NCI-H345 (cell line): ENCODE results near the gene CTNS.

ENCODE experiments used
- DNase-seq: peaks from one replicate; lab custom pipeline; 2025; lab: John Stamatoyannopoulos, UW

The CTNS gene

DNA sequence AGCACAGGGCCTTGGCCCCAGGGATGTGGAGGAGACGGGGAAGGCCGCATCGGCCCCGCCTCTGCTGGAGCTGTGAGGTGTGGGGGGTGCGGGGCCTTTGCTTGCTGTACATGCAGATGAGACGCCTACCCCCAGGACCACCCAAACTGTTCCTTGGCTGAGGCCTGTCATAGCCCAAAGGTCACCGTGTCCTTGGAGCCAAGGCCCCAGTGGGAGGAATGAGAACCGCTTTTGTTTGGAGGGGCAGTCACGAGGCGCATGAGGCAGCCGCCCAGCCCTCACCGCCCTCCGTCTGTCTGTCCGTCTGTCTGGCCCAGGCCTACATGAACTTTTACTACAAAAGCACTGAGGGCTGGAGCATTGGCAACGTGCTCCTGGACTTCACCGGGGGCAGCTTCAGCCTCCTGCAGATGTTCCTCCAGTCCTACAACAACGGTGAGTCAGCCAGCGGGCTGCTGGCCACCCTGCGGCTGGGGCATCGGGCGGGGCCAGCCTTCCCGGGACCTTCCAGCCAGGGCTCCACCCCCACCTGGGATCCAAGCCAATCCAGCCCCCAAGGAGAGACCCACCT is 23.1 kb downstream of the CTNS start:
- DNase-seq: no peak

DNA sequence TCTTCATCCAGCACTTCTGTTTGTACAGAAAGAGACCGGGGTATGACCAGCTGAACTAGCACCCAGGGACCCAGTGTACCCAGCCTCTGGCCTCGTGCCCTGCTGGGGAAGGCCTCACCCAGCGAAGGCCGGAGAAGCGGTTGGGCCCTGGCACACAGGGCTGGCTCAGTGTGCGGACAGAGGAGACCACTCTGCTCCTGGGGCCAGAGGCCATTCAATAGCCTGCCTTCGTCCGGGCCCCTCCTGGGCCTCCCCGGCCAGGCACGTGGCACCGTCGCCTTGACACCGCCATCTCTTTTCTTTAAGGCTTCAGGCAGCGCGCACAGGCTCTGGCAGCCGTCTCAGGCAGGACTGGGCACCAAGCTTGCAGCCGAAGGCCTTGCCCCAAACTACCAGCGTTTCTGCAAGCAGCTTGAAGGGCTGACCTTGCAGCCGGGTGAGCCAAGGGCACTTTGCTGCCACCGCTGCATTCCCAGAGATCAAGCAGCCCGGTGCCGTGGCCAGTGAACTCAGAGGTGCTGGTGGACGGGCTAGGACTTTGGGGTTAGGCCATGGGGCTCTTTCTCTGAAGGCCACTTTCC is 23.8 kb downstream of the CTNS start:
- no peak for DNase-seq

DNA sequence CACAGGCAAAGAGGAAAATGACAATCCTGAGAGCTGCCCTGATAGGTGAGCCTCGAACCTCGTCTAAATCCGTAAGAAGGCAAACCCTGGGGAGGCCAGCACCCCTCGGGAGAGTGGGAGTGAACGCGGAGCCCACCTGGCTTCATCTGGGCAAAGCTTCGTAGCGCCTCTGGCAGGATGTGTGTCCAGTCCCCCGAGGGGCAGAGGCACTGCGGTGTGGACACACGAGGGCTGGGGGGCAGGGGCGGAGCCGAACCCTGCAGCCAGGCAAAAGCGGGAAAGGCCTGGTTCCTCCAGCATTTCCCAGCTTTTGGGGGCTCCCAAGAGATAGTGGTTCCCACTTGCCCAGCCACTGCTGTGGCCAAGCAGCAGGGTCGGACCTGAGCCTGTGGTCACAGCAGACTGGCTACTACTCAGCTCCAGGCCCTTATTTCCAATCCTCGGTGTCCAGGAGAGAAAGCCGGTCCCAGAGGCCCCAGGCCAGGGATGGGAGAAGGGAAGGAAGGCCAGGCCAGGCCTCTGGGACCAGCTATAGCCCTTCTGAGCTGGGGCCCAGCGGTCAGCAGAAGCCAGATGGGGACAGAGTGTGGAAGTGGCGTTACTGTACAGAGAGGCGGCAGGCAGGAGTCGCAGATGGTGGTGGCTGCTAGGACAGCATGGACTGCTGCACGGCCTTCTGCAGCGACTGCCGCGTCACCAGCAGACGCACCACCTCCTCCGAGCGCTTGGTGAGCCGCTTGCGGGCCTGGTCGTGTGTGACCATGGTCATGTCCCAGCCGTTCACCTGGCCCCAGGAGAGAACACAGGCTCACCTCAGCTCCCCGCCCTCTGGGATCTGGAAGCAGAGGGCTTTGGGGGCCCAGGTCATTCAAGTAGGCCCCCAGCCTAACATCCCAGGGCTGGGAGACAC is 26.8 kb downstream of the CTNS start:
- no peak for DNase-seq

DNA sequence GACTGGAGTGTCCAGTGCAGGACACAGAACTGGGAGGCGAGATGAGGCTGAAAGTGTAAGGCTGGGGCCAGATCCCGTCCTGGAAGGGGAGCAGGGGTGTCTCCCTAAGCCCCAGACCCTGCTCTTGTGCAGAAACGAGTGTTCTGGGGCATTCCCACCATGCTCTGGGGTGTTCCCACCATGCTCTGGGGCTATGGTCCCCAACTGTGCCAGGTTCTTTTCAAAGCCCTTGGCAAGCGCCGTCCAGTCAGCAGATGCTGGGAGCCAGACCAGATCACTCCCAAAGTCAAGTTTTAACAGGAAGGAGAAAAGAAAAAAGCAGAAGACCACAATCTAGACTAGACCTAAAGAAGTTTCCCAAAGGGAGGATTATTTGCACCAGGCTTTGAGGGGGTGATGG is 29.3 kb downstream of the CTNS start:
- DNase-seq: no peak

DNA sequence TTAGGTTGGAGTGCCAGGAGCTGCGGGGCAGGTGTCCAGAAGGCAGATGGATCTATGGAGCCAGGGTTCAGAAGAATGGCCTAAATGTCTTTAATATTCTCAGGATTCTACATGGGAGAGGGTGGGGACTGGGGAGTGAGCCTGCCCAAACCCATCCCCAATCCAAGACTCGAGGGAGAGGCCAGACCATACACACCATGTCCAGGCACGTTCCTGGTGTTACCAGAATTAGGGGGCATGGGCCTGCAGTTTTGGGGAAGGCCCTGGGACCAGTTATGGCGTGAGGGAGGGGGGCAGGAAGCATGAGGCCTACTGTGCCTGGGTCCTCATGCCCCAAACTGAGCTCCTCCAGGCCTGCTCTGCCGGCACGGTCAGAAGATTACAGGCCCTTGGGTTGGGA is 30.0 kb downstream of the CTNS start:
- no peak for DNase-seq

DNA sequence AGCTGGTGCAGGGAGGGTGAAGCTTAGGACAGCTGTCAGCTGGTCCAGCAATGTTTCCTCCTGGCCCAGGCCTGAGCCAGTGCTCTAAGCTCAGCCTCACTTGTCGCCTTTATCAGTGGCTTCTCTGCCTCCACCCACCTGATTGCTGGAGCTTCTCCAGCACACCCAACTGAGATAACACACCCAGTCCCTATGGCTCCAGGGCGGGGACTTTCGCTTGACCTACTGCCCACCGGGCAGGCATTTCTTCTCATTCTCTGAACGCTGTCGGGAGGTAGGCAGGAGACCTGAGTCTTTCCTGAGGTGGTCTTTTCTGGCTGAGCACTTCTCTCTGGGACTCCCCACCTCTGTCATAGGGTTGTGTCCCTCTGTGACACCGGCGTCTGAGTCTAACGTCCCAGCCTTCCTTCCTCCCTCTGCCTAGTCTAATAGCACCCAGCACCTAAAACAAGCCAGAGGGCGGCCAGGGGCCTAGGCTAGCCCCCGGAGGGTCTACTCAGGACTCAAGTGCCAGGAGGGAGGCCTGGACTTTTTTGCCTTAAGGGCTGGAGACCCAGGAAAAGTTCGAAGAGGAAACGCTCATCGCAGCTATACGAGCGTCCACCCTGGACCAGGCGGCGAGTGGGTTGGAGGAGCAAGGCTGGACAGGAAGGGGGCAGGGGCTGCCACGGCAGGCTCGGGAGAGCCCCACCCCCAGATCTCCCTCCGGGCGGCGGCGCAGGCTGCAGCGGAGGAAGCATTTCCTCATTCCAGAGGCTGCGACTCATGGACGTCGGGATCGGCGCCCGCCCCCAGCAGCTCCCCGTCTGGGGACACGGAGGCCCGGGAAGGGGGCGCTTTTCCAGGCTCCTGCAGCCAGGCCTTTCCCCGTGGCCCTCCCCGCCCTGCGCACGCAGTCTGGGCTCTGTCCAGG is 31.1 kb downstream of the CTNS start:
- peak; percentile 22 for DNase-seq

DNA sequence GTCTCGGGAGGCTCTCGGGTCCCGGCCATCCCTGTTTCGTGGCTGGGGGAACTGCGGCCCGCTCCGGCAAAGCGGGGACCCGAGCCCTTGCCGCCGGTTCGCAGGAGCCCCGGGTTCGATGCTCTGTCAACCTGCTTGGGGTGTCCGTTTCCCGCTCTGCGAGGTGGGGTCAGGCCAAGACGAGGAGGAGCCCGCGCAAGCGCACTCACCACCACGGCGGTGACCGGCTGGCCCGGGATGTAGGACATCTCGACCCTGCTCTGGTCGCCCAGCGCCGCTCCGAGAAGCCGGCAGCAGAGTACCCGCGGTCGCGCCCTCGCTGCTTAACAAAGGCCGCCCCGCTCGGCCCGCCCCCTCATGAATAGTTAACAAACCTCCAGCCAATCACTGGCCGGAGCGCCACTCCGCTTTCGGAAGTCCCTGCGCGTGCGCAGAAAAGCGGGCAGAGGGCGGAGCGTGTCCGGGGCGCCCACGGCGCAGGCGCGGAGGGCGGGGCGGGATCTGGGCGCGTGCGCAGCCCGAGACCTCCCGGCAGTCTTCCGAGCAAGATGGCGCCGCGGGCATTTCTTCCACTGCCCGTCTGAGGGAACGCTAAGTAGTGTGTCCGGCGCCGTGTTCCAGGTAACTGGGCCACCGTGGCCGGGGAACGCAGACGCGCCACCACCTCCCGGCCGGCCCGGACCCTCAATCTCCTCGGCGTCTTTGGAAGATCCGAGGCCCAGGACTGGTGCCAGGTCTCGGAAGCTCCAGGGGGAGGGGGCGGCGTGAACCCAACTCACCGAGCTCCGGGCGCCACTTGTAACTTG is 31.9 kb downstream of the CTNS start, which contains the start of the genes EMC6 and TAX1BP3:
EMC6 (plus strand) TSS at position 534 of the 806 bp plus-strand sequence. CDS start 335 bp downstream, outside the sequence.
TAX1BP3 (minus strand) TSS at position 300 of the 806 bp plus-strand sequence; CDS start at position 248, 52 bp downstream.
- peak; percentile 94 for DNase-seq

DNA sequence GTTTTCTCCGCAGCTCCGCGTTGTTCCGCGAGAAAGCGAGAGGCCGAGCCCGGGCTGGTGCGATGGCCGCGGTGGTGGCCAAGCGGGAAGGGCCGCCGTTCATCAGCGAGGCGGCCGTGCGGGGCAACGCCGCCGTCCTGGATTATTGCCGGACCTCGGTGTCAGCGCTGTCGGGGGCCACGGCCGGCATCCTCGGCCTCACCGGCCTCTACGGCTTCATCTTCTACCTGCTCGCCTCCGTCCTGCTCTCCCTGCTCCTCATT is 32.5 kb downstream of the CTNS start:
- no peak for DNase-seq

DNA sequence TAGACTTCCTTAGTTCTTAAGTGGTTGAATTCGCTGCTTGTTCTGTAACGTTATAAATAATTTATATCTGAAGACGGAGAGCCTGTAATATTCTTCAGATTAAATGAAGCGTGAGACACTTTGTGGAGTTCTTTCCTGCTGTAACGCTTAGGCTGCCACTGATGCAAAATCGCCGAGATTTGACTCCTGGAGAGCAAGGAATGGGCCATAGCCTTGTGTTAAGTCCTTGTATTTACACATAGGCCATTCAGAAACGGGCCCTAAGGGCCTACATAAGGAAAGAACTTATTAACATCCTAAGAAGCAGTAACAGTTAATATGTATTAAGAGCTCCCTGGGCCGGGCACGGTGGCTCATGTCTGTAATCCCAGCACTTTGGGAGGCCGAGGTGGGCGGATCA is 33.0 kb downstream of the CTNS start:
- DNase-seq: no peak

DNA sequence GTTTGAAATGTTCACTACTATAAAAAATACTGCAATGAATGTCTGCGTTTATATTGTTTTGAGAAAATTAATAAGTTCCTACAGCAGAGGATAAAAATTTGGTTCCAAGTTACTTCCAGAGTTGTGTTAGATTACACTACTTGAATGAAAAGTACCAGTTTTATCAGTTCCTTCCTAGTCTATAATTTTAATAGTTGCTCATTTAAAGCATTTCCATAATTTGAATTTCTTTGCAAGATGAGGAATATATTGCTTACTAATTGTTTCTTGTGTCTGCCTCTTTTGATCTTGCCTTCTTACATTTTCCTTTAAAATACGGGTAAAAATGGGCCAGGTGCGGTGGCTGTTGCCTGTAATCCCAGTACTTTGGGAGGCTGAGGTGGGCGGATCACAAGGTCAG is 36.0 kb downstream of the CTNS start:
- DNase-seq: no peak

DNA sequence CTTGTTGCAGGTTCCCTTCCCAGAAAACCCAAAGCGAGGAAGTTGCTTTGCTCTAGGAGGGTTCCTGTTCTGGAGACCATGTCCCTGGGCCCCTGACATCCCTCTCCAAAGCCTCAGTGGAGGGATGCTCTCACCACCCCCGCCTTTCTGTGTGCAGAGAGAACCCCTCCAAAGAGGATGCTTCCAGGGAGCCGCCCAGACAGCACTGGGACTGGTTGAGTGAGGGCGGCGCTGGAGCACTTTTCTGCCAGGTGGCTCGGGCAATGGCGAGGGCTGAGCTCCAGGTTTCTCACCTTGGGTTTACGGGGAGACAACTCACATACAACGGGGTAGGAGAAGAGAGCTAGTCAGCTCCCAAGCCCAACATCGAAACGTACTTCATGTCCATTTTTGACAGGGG is 39.3 kb downstream of the CTNS start:
- no peak for DNase-seq

DNA sequence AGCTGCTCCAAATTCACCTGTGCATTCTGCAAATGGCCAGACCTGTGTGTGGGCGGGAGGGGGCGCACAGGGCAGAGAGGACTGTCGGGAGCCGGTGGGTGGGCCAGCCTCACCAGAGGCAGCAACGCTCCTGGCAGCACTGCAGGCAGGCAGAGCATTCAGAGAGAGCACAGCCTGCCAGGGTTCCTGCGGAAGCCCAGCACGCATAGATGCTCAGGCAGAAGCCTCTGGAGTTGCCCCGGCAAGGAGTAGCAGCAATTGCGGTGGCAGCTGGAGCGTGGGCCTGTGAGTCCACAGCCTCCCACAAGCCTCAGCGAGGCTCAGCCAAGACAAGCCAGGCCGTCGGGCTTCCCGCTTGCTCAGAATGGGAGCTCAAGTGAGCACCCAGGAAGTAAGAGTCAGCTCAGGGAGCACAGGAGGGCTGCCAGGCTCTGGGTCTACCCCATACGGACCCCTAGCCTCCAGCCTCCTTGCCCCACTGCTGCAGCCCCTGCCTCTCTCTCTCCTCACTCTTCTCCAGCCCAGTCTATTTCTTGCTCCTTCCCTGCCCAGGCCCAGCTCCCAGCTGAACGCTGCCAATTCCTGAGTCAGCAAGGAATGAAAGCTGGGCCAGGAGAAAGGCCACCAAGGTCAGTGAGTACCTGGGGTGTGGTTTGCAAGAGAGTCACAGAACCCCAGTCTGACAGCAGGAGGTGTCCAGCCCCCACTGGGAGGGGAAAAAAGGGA is 41.7 kb downstream of the CTNS start:
- DNase-seq: no peak

DNA sequence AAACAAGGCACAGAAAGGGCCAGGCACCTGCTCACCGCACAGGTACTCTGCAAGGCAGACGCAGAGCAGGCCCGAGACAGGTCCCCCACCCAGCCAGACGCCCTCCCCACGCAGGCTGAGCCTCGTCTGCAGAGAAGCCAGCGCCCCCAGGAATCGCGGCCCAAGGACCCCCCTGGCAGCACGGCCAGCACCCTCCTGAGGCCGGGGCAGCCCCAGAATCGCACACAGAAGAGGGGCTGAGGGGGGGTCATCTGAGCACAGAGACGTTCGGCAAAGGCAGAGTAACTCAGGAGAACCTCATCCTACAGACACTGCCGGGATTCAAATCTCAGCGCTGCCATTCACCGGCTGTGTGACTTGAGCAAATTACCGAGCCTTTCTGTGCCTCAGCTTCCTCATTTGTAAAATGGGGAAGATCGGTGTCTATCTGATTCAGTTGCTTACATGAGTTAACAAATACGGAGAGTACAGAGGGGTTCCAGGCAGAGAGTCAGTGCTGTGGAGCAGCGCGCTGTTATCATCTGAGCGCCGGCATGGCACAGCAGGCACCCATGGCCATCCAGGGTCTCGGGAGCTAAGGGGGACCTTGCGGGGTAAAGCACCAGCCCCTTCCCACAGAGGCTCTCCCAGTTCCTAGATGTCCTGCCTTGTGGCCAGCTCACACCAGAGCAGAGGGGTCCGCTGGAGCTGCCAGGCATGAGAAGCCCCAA is 42.4 kb downstream of the CTNS start:
- DNase-seq: no peak

DNA sequence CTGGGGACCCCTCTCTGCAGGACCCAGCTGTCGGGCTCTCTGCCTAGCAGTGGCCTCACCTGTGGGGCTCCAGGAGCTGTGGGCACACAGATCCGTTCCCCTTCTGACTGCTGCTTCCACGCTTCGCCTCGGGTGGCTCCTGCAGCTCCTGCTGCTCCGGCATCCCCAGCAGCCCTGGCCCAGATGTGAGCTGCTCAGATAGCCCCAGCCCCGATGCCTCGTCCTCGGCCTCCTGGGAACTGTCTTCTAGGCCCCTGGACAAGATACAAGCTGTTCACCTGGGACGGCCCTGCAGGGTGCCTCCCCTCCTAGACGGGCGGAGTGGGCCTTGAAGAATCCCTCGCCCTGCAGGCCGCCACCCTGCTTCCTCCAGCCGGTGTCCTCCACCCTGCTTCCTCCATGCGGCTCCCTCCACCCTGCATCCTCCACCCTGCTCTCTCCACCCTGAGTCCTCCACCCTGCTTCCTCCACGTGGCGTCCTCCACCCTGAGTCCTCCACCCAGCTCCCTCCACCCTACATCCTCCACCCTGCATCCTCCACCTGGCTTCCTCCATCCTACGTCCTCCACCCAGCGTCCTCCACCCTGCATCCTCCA is 43.1 kb downstream of the CTNS start:
- DNase-seq: no peak

DNA sequence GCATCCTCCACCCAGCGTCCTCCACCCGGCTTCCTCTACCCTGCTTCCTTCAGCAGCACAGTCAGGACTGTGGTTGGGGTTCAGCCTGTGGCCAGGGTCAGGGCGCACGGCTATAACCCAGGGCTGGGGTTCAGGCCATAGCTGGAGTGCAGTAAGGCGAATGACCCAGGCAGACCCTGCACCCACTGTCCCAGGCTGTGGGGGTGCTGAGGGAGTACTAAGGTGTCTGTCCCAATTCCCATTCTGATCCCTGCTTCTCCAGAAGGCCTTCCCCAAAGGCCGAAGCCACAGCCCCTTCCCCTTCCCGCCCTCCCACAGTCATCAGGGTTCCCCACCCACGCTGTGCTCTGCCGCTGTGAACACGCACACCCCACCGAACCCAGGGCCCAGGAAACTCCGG is 44.5 kb downstream of the CTNS start:
- DNase-seq: no peak

DNA sequence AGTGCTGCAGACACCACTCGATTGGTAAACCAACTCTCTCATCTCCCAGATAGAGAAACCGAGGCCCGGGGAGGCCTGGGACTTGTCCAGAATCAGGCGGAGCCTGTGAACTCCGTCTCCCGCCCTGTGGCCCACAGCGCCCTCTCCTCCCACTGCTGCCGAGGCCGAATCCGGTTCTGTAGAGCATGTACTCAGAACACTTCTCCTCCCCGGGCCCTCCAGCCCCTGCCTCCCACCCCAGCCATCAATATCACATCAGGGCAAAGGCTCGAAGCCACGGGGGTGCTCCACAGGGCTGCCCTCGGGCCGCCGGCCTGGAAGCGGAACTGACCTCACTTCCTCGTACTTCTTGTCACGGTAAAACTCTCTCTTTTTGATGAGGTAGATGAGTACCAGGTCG is 45.0 kb downstream of the CTNS start:
- no peak for DNase-seq

DNA sequence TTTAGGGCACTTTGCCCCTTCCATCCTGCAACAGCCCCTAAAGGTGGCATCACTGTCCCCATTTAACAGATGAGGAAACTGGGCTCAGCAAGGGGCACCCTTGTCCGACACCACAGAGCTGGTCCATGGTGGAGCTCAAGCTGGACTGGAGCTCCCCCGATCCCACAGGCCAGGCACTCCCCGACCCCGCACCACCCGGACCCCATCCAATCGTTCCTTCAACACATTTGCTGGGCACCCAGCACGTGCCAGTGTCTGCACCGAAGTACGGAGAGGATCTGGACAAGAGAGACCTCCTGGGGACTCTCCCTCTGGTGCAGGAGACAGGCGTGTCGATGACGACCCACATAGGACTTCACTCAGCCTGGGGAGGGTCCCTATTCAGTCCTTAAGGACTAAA is 45.5 kb downstream of the CTNS start:
- no peak for DNase-seq

DNA sequence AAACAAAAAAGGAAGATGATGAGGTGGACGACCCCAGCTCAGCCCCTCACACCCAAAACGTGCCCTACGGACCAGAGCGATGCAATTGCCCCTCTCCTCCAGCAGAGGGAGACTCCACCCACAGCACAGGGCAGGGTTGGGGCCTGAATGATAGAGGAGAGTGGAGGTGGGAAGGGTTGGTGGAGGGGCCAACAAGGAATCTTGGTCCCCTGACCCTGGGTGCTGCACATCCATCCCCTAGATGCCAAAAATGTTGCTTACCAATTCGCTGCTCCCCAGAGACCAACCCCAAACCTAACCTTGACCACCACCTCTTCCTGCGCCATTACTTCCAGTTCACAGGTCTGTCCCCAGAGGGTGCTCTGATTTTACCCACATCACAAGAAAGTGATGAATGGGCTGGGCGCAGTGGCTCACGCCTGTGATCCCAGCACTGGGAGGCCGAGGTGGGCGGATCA is 46.5 kb downstream of the CTNS start:
- DNase-seq: no peak

DNA sequence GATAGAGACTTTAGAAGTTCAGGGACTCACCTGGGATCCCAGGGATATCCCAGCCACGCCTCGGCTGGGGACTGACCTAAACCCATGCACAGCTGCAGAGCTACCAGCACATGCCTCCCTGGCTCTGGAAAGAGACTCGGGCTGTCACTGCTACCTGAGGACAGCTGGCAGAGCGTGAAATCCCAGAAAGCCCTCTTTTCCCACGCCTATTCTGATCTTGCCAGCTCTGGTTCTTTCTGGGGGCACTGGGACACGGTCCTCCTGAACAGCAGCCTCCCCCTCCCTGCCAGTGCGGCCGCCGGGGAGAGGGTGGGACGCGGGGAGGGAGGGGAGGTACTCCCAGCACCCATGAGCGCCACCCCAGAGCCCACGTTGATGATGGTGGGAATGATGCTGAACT is 48.6 kb downstream of the CTNS start:
- DNase-seq: no peak
